HCT116 (cell line): ENCODE results near the gene TMEM44. TPM values are rescaled to one million over a fixed set of nuclear protein-coding genes. Genes with fewer than 3 reads are reported as not detected.

Experiments used
- ATAC-seq: fragments of 200-7000 bp; cut with Tn5 transposase; 2 replicates; pipeline ENCODE4 v1.9.1; 2020; ENCODE audit warnings: mild to moderate bottlenecking, moderate library complexity
- BruUV-seq: library from RNA; stranded (reverse); fragments of 400-500 nt; replicated peaks from 2 replicates; lab custom pipeline; 2021; lab: Mats Ljungman, UMichigan
- CTCF ChIA-PET: fragments of 300-600 bp; sonication (Branson Sonifier 250); formaldehyde crosslinking; loops from one replicate; lab custom pipeline; 2021; ENCODE audit warnings: antibody characterized with exemption; lab: Charles Lee
- POLR2A ChIA-PET: fragments of 300-600, 350-600 bp; sonication (Branson Sonifier 250); formaldehyde crosslinking; loops from one replicate; lab custom pipeline; 2021; ENCODE audit warnings: antibody characterized with exemption; lab: Charles Lee
- RAD21 ChIA-PET, 2 experiments: fragments of 300-600 bp; sonication (Branson Sonifier 250); formaldehyde crosslinking; loops; one replicate each; lab custom pipeline; 2023; ENCODE audit warnings: low total read pairs in 2 of 2; ENCODE audit not compliant: uncharacterized antibody in 2 of 2, unreplicated experiment in 2 of 2, low non-redundant PET in 1 of 2; lab: Charles Lee
- DNase-seq: peaks from one replicate; pipeline ENCODE4 v3.0.0-alpha.2; 2010; ENCODE audit warnings: low read depth, low spot score
- H2AFZ ChIP-seq: fragments of 200-600 bp; shearing (Covaris generic), sonication (generic); 2 replicates; pipeline ENCODE4 v1.6.1; 2017; ENCODE audit warnings: low read depth, mixed run types, mixed read lengths, antibody characterized with exemption, low read length; ENCODE audit not compliant: poor library complexity, severe bottlenecking
- H3K27ac ChIP-seq: 2 replicates; pipeline ENCODE4 v1.5.1; 2012; ENCODE audit warnings: low read depth, low read length
- H3K27me3 ChIP-seq: fragments of 200-600 bp; sonication (generic); 2 replicates; pipeline ENCODE4 v1.6.1; 2016; ENCODE audit warnings: mixed run types, low read length, mixed read lengths; ENCODE audit not compliant: insufficient read depth
- H3K36me3 ChIP-seq, 2 experiments: fragments of 200-500 bp in 1 of 2; fragments of 200-600 bp in 1 of 2; sonication (Bioruptor generic) in 1 of 2; sonication (generic) in 1 of 2; 2 replicates each; pipeline versions ENCODE4 v1.5.1 to v1.6.1; 2014 to 2016; ENCODE audit warnings: low read length in 2 of 2, inconsistent platforms in 1 of 2, mixed read lengths in 1 of 2, mixed run types in 1 of 2; ENCODE audit not compliant: insufficient read depth in 2 of 2, control insufficient read depth in 1 of 2
- H3K4me1 ChIP-seq, 2 experiments: fragments of 200-600 bp in 1 of 2; sonication (generic) in 1 of 2; 2 replicates each; pipeline versions ENCODE4 v1.5.1 to v1.6.1; 2012 to 2017; ENCODE audit warnings: low read length in 2 of 2, inconsistent platforms in 1 of 2, mild to moderate bottlenecking in 1 of 2, mixed read lengths in 1 of 2, mixed run types in 1 of 2, moderate library complexity in 1 of 2; ENCODE audit not compliant: insufficient read depth in 2 of 2, control insufficient read depth in 1 of 2
- H3K4me2 ChIP-seq: fragments of 200-600 bp; sonication (generic); 2 replicates; pipeline ENCODE4 v1.6.1; 2017; ENCODE audit warnings: mixed run types, low read length, mixed read lengths
- H3K4me3 ChIP-seq, 2 experiments: fragments of 200-600 bp in 1 of 2; sonication (generic) in 1 of 2; replicated peaks in 1 of 2; 2 replicates each; pipeline ENCODE4 v1.5.1; 2011 to 2016; ENCODE audit warnings: low read length in 2 of 2, control low read depth in 1 of 2, low read depth in 1 of 2, mild to moderate bottlenecking in 1 of 2, mixed read lengths in 1 of 2, mixed run types in 1 of 2
- H3K79me2 ChIP-seq: fragments of 200-600 bp; sonication (generic); 2 replicates; pipeline ENCODE4 v1.6.1; 2017; ENCODE audit warnings: mild to moderate bottlenecking, mixed run types, low read length, moderate library complexity, mixed read lengths; ENCODE audit not compliant: insufficient read depth
- H3K9ac ChIP-seq: fragments of 200-600 bp; sonication (generic); 2 replicates; pipeline ENCODE4 v1.6.1; 2016; ENCODE audit warnings: low read length, mixed read lengths
- H3K9me2 ChIP-seq: fragments of 200-600 bp; sonication (generic), shearing (Covaris generic); 2 replicates; pipeline ENCODE4 v1.6.1; 2017; ENCODE audit warnings: mixed run types, mild to moderate bottlenecking, moderate library complexity; ENCODE audit not compliant: insufficient read depth
- H3K9me3 ChIP-seq, 2 experiments: fragments of 200-500 bp in 1 of 2; fragments of 200-600 bp in 1 of 2; sonication (Bioruptor generic) in 1 of 2; sonication (generic) in 1 of 2; 2 replicates each; pipeline ENCODE4 v1.6.1; 2014 to 2017; ENCODE audit warnings: low read length in 2 of 2, mixed read lengths in 2 of 2, inconsistent platforms in 1 of 2, low read depth in 1 of 2, mild to moderate bottlenecking in 1 of 2, mixed run types in 1 of 2, moderate library complexity in 1 of 2; ENCODE audit not compliant: control insufficient read depth in 1 of 2, insufficient read depth in 1 of 2
- H4K20me1 ChIP-seq: fragments of 200-600 bp; sonication (generic), shearing (Covaris generic); 2 replicates; pipeline ENCODE4 v1.6.1; 2017; ENCODE audit warnings: mixed run types, mild to moderate bottlenecking, moderate library complexity; ENCODE audit not compliant: insufficient read depth
- ATF3 ChIP-seq: IDR thresholded peaks from 2 replicates; pipeline ENCODE4 v1.6.1; 2012
- CEBPB ChIP-seq: IDR thresholded peaks from 2 replicates; pipeline ENCODE4 v1.6.1; 2012; ENCODE audit warnings: low read depth
- EGR1 ChIP-seq: IDR thresholded peaks from 2 replicates; pipeline ENCODE4 v1.6.1; 2012; ENCODE audit warnings: low read depth
- EZH2phosphoT487 ChIP-seq: fragments of 200-600 bp; IDR thresholded peaks from 2 replicates; pipeline ENCODE4 v1.6.1; 2018; ENCODE audit warnings: antibody characterized with exemption, borderline replicate concordance
- FOSL1 ChIP-seq: IDR thresholded peaks from 2 replicates; pipeline ENCODE4 v1.6.1; 2012; ENCODE audit warnings: low read depth
- POLR2A ChIP-seq: IDR thresholded peaks from 2 replicates; pipeline ENCODE4 v1.7.0; 2011; ENCODE audit warnings: borderline replicate concordance; ENCODE audit not compliant: insufficient read depth, insufficient read length; ENCODE audit errors: extremely low read depth
- POLR2AphosphoS5 ChIP-seq: IDR thresholded peaks from 2 replicates; pipeline ENCODE4 v1.6.1; 2011; ENCODE audit warnings: mild to moderate bottlenecking, low read depth, low read length, moderate library complexity
- RAD21 ChIP-seq: IDR thresholded peaks from 2 replicates; pipeline ENCODE4 v1.6.1; 2012; ENCODE audit warnings: low read depth, mild to moderate bottlenecking
- SIN3A ChIP-seq: IDR thresholded peaks from 2 replicates; pipeline ENCODE4 v1.6.1; 2012; ENCODE audit warnings: low read depth
- SP1 ChIP-seq: IDR thresholded peaks from 2 replicates; pipeline ENCODE4 v1.6.1; 2012; ENCODE audit warnings: low read depth
- SRF ChIP-seq: IDR thresholded peaks from 2 replicates; pipeline ENCODE4 v1.6.1; 2012; ENCODE audit warnings: low read depth
- TCF7L2 ChIP-seq: IDR thresholded peaks from 2 replicates; pipeline ENCODE4 v1.7.0; 2011; ENCODE audit warnings: borderline replicate concordance, inconsistent platforms; ENCODE audit not compliant: insufficient read depth, insufficient read length; ENCODE audit errors: extremely low read depth
- YY1 ChIP-seq: IDR thresholded peaks from 2 replicates; pipeline ENCODE4 v1.6.1; 2011; ENCODE audit warnings: low read length, low read depth, moderate library complexity, mild to moderate bottlenecking; ENCODE audit not compliant: insufficient replicate concordance; ENCODE audit errors: extremely low read depth
- ZFX ChIP-seq: fragments of 450-650 bp; IDR thresholded peaks from 2 replicates; pipeline ENCODE4 v1.6.1; 2017
- ZNF274 ChIP-seq: fragments of 200-500 bp; sonication (Bioruptor generic); IDR thresholded peaks from 2 replicates; pipeline ENCODE4 v1.6.1; 2014; ENCODE audit warnings: mild to moderate bottlenecking, low read depth, low read length, inconsistent platforms
- intact Hi-C: fragments of 100-400 bp; cut with micrococcal nuclease; formaldehyde crosslinking; loops from 2 replicates; pipeline ENCODE4 v1.10.0; 2022
- total RNA-seq: library from RNA; stranded (reverse); gene quantifications from one replicate; pipeline ENCODE4 v1.2.1, GENCODE V29; 2021; ENCODE audit not compliant: unreplicated experiment
- TF ChIP-seq, protein P1 (sequence below), 3 experiments: fragments of 200-600 bp in 1 of 3; sonication (generic) in 1 of 3; IDR thresholded peaks in 2 of 3; conservative IDR thresholded peaks in 1 of 3; 2 replicates each; pipeline ENCODE4 v1.5.1; 2012 to 2017; ENCODE audit warnings: low read depth in 2 of 3, low read length in 2 of 3, antibody characterized with exemption in 1 of 3, borderline replicate concordance in 1 of 3, control low read depth in 1 of 3, mild to moderate bottlenecking in 1 of 3, mixed read lengths in 1 of 3, mixed run types in 1 of 3, moderate library complexity in 1 of 3; ENCODE audit not compliant: insufficient read depth in 1 of 3
- TF ChIP-seq, protein P2 (sequence below): IDR thresholded peaks from 2 replicates; pipeline ENCODE4 v1.6.1; 2011; ENCODE audit warnings: mild to moderate bottlenecking, low read length, moderate library complexity; ENCODE audit not compliant: insufficient replicate concordance; ENCODE audit errors: extremely low read depth
- TF ChIP-seq, protein P3 (sequence below): IDR thresholded peaks from 2 replicates; pipeline ENCODE4 v1.6.1; 2012; ENCODE audit warnings: low read depth
- TF ChIP-seq, protein P4 (sequence below): IDR thresholded peaks from 2 replicates; pipeline ENCODE4 v1.6.1; 2012

The TMEM44 gene
- total RNA-seq, 1 experiment from 2014 or later: 30.3 TPM

DNA sequence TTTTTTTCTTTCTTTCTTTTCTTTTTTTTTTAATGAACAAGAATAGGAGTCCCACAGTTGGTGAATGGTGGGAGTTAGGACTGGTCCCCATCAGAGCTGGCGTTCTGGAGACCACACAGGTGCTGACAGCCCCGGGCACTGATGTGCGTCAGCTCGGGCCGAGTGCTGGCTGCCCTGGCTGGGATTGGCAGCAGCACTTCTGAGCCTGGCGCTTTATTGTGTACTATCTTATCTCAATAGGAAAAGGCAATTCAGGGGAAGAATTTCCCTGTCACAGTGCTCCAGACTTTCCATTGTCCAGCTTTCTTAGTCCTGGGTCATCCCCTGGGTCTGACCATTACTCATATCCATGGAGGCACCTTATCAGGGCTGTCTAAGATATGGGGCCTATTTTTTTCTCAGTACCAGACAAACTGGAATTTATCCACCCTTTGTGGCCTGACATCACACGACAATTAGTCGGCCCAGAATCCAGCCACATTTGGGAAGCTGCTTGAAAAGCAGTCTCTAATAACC lies 54.1 kb downstream of the TMEM44 start:
- BruUV-seq: no TSS peak
- intact Hi-C loops: no loop called here
- Histone ChIP-seq H3K36me3 (no peaks in the 10 kb centered on the region), H3K9me2 (no peaks in the 10 kb centered on the region), H3K79me2 (peaks cover 3% of the 10 kb centered on the region), H3K4me1 (peaks cover 14 to 47% of the 10 kb centered on the region in 2 experiments), H3K9me3 (no peaks in the 10 kb centered on the region), H2AFZ (no peak overlapping the region), H3K27ac (no peak overlapping the region), H3K4me3 (no peak overlapping the region), H3K27me3 (no peaks in the 10 kb centered on the region), H3K9ac (no peak overlapping the region), H4K20me1 (no peaks in the 10 kb centered on the region), H3K4me2 (no peak overlapping the region)
- RAD21 ChIA-PET: no interaction called here
- TF ChIP-seq CEBPB (no peak), RAD21 (no peak), YY1 (no peak), SIN3A (no peak), SRF (no peak), ZFX (no peak), TCF7L2 (no peak), ATF3 (no peak), ZNF274 (no peak), SP1 (no peak), FOSL1 (no peak), POLR2A (no peak), EZH2phosphoT487 (no peak), POLR2AphosphoS5 (no peak), EGR1 (no peak)
- TF ChIP-seq, protein P1, sequence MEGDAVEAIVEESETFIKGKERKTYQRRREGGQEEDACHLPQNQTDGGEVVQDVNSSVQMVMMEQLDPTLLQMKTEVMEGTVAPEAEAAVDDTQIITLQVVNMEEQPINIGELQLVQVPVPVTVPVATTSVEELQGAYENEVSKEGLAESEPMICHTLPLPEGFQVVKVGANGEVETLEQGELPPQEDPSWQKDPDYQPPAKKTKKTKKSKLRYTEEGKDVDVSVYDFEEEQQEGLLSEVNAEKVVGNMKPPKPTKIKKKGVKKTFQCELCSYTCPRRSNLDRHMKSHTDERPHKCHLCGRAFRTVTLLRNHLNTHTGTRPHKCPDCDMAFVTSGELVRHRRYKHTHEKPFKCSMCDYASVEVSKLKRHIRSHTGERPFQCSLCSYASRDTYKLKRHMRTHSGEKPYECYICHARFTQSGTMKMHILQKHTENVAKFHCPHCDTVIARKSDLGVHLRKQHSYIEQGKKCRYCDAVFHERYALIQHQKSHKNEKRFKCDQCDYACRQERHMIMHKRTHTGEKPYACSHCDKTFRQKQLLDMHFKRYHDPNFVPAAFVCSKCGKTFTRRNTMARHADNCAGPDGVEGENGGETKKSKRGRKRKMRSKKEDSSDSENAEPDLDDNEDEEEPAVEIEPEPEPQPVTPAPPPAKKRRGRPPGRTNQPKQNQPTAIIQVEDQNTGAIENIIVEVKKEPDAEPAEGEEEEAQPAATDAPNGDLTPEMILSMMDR (IDR thresholded peaks at IDR 0.05 in 2 of 3, conservative IDR thresholded peaks at IDR 0.05 in 1 of 3; ENCODE audit: borderline replicate concordance in 1 of 3, insufficient read depth in 1 of 3, low read depth in 2 of 3, low read length in 2 of 3): no peak
- TF ChIP-seq, protein P2, sequence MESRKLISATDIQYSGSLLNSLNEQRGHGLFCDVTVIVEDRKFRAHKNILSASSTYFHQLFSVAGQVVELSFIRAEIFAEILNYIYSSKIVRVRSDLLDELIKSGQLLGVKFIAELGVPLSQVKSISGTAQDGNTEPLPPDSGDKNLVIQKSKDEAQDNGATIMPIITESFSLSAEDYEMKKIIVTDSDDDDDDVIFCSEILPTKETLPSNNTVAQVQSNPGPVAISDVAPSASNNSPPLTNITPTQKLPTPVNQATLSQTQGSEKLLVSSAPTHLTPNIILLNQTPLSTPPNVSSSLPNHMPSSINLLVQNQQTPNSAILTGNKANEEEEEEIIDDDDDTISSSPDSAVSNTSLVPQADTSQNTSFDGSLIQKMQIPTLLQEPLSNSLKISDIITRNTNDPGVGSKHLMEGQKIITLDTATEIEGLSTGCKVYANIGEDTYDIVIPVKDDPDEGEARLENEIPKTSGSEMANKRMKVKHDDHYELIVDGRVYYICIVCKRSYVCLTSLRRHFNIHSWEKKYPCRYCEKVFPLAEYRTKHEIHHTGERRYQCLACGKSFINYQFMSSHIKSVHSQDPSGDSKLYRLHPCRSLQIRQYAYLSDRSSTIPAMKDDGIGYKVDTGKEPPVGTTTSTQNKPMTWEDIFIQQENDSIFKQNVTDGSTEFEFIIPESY: no peak
- TF ChIP-seq, protein P3, sequence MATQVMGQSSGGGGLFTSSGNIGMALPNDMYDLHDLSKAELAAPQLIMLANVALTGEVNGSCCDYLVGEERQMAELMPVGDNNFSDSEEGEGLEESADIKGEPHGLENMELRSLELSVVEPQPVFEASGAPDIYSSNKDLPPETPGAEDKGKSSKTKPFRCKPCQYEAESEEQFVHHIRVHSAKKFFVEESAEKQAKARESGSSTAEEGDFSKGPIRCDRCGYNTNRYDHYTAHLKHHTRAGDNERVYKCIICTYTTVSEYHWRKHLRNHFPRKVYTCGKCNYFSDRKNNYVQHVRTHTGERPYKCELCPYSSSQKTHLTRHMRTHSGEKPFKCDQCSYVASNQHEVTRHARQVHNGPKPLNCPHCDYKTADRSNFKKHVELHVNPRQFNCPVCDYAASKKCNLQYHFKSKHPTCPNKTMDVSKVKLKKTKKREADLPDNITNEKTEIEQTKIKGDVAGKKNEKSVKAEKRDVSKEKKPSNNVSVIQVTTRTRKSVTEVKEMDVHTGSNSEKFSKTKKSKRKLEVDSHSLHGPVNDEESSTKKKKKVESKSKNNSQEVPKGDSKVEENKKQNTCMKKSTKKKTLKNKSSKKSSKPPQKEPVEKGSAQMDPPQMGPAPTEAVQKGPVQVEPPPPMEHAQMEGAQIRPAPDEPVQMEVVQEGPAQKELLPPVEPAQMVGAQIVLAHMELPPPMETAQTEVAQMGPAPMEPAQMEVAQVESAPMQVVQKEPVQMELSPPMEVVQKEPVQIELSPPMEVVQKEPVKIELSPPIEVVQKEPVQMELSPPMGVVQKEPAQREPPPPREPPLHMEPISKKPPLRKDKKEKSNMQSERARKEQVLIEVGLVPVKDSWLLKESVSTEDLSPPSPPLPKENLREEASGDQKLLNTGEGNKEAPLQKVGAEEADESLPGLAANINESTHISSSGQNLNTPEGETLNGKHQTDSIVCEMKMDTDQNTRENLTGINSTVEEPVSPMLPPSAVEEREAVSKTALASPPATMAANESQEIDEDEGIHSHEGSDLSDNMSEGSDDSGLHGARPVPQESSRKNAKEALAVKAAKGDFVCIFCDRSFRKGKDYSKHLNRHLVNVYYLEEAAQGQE: no peak
- TF ChIP-seq, protein P4, sequence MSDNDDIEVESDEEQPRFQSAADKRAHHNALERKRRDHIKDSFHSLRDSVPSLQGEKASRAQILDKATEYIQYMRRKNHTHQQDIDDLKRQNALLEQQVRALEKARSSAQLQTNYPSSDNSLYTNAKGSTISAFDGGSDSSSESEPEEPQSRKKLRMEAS: no peak
- CTCF ChIA-PET: interaction anchor here (3.1 kb wide), 1 partner anchor 16 kb away, joined by 12 read pairs; no protein-coding TSS in a partner anchor
- ATAC-seq (no peak), DNase-seq (no peak)
- POLR2A ChIA-PET: no interaction called here
